Tibial nerve (tissue), 4 donors: ENCODE results near the gene UBE2I. TPM values are rescaled to one million over a fixed set of nuclear protein-coding genes. Genes with fewer than 3 reads are reported as not detected.

Experiments
- DNase-seq, 2 donors: peaks; one replicate each; pipeline ENCODE4 v3.0.0-alpha.2; 2019; ENCODE audit warnings: low spot score in 2 of 2
- H3K27ac ChIP-seq, 4 donors: fragments of 200-600 bp; sonication (generic) in 3 of 4; one replicate each; pipeline ENCODE4 v1.5.1; 2017 to 2019; ENCODE audit warnings: mild to moderate bottlenecking in 1 of 4
- H3K27me3 ChIP-seq, 2 donors: fragments of 200-600 bp; sonication (generic) in 1 of 2; one replicate each; pipeline versions ENCODE4 v1.5.1 to v1.6.0; 2017 to 2019
- H3K36me3 ChIP-seq, 3 donors: fragments of 200-600 bp; sonication (generic); one replicate each; pipeline ENCODE4 v1.5.1; 2018 to 2019
- H3K4me1 ChIP-seq, 4 donors: fragments of 200-600 bp; sonication (generic) in 3 of 4; one replicate each; pipeline ENCODE4 v1.5.1; 2017 to 2019
- H3K4me3 ChIP-seq, 4 donors: fragments of 200-600 bp; sonication (generic) in 3 of 4; one replicate each; pipeline ENCODE4 v1.5.1; 2017 to 2019; ENCODE audit warnings: mild to moderate bottlenecking in 1 of 4, moderate library complexity in 1 of 4
- H3K9me3 ChIP-seq, 4 donors: fragments of 200-600 bp; sonication (generic) in 3 of 4; one replicate each; pipeline ENCODE4 v1.5.1; 2017 to 2019
- CTCF ChIP-seq, 5 experiments: fragments of 200-600 bp in 3 of 5; fragments of 450-650 bp in 2 of 5; sonication (generic) in 3 of 5; IDR thresholded peaks; one replicate each; pipeline ENCODE4 v1.5.1; 2016 to 2019; ENCODE audit warnings: antibody characterized with exemption in 5 of 5, mild to moderate bottlenecking in 3 of 5, moderate library complexity in 2 of 5
- EP300 ChIP-seq, 2 donors: sonication (generic); formaldehyde crosslinking; IDR thresholded peaks; one replicate each; pipeline ENCODE4 v1.6.1; 2017; ENCODE audit warnings: antibody characterized with exemption in 2 of 2, mild to moderate bottlenecking in 1 of 2
- POLR2A ChIP-seq, 2 donors: fragments of 450-650 bp; IDR thresholded peaks; one replicate each; pipeline ENCODE4 v1.6.1; 2017; ENCODE audit warnings: antibody characterized with exemption in 2 of 2, mild to moderate bottlenecking in 2 of 2, moderate library complexity in 2 of 2
- WGBS, 2 donors: methylation state at CpG; one replicate each; pipeline ENCODE4 v1.1.5; 2018; 5-methylcytosine and 5-hydroxymethylcytosine counted together
- total RNA-seq, 4 donors: library from RNA; depleted of rRNA; stranded (reverse); fragments of >200 nt; gene quantifications; one replicate each; pipeline ENCODE4 v1.1.0, GENCODE V29; 2016

The UBE2I gene
- total RNA-seq, 4 donors from 2014 or later = 87.3 to 161 (median 111) TPM

- Histone ChIP-seq H3K4me1 (peaks cover 0 to 14% (median 0%) of the 10 kb centered on the region in 4 donors), H3K36me3 (no peaks in the 10 kb centered on the region), H3K27me3 (peaks cover 0 to 80% of the 10 kb centered on the region in 2 donors), H3K9me3 (no peaks in the 10 kb centered on the region), H3K4me3 (no peak overlapping the region), H3K27ac (no peak overlapping the region)
- WGBS, 2 donors = 62 to 70% methylated on average over 26 to 38 of the region's 38 CpGs
- no peak for DNase-seq
- TF ChIP-seq POLR2A (IDR thresholded peaks at IDR 0.05) (no peak), CTCF (IDR thresholded peaks at IDR 0.05) (no peak), EP300 (IDR thresholded peaks at IDR 0.05) (no peak)
Observed at GRCh38 chr16:1285669-1286512, 23.5 kb upstream of the UBE2I start.

GRCh38 chr16:1286513-1287094 lies 22.8 kb upstream of the UBE2I start:
- no peak overlapping the region for H3K4me3 ChIP-seq
- no peak overlapping the region for H3K27ac ChIP-seq
- DNase-seq = no peak
- no peaks in the 10 kb centered on the region for H3K36me3 ChIP-seq
- 81 to 83% methylated on average over 23 to 24 of the region's 25 CpGs for WGBS, 2 donors
- peaks cover 0 to 83% of the 10 kb centered on the region in 2 donors for H3K27me3 ChIP-seq
- TF ChIP-seq CTCF (IDR thresholded peaks at IDR 0.05) = no peak
- TF ChIP-seq EP300 (IDR thresholded peaks at IDR 0.05) = no peak
- no peak for TF ChIP-seq POLR2A (IDR thresholded peaks at IDR 0.05)
- peaks cover 0 to 15% (median 0%) of the 10 kb centered on the region in 4 donors for H3K4me1 ChIP-seq
- no peaks in the 10 kb centered on the region for H3K9me3 ChIP-seq

- no peak overlapping the region for H3K4me3 ChIP-seq
- H3K4me1 ChIP-seq = peaks cover 0 to 15% (median 0%) of the 10 kb centered on the region in 4 donors
- peaks cover 0 to 92% of the 10 kb centered on the region in 2 donors for H3K27me3 ChIP-seq
- H3K36me3 ChIP-seq = no peaks in the 10 kb centered on the region
- H3K27ac ChIP-seq = no peak overlapping the region
- TF ChIP-seq EP300 (IDR thresholded peaks at IDR 0.05) (no peak), POLR2A (IDR thresholded peaks at IDR 0.05) (no peak), CTCF (IDR thresholded peaks at IDR 0.05) (no peak)
- DNase-seq = no peak
- WGBS, 2 donors = 54 to 56% methylated on average over 30 to 32 of the region's 40 CpGs
- no peaks in the 10 kb centered on the region for H3K9me3 ChIP-seq
Observed at GRCh38 chr16:1287982-1288670, 21.3 kb upstream of the UBE2I start.

- WGBS, 2 donors = 21 to 23% methylated on average over 11 to 13 of the region's 20 CpGs
- no peak overlapping the region for H3K4me3 ChIP-seq
- H3K4me1 ChIP-seq = peaks cover 0 to 15% (median 0%) of the 10 kb centered on the region in 4 donors
- no peak overlapping the region for H3K27ac ChIP-seq
- no peaks in the 10 kb centered on the region for H3K9me3 ChIP-seq
- H3K27me3 ChIP-seq = peaks cover 0 to 92% of the 10 kb centered on the region in 2 donors
- no peak for DNase-seq
- H3K36me3 ChIP-seq = no peaks in the 10 kb centered on the region
- TF ChIP-seq CTCF (IDR thresholded peaks at IDR 0.05) = no peak
- no peak for TF ChIP-seq POLR2A (IDR thresholded peaks at IDR 0.05)
- TF ChIP-seq EP300 (IDR thresholded peaks at IDR 0.05) = no peak
Observed at GRCh38 chr16:1288813-1289476, 20.5 kb upstream of the UBE2I start.
